Loucy (cell line): ENCODE results near the gene SLC17A7.

Experiments
- H2AFZ ChIP-seq: fragments of 200-600 bp; sonication (generic); 2 replicates; pipeline ENCODE4 v1.6.0; 2016; ENCODE audit warnings: antibody characterized with exemption, mild to moderate bottlenecking, low read length, moderate library complexity
- H3F3A ChIP-seq: fragments of 200-600 bp; 2 replicates; pipeline ENCODE4 v1.6.0; 2016; ENCODE audit warnings: antibody characterized with exemption, low read depth, mild to moderate bottlenecking
- H3K27me3 ChIP-seq: fragments of 200-600 bp; sonication (generic); 2 replicates; pipeline ENCODE4 v1.6.1; 2014; ENCODE audit warnings: low read length, mild to moderate bottlenecking; ENCODE audit not compliant: insufficient read depth, poor library complexity, severe bottlenecking
- H3K36me3 ChIP-seq: fragments of 200-600 bp; sonication (generic); 2 replicates; pipeline ENCODE4 v1.6.1; 2016; ENCODE audit warnings: low read length; ENCODE audit not compliant: insufficient read depth
- H3K4me1 ChIP-seq: fragments of 200-600 bp; sonication (generic); 2 replicates; pipeline ENCODE4 v1.5.1; 2014; ENCODE audit warnings: low read length, mild to moderate bottlenecking; ENCODE audit not compliant: insufficient read depth, poor library complexity, severe bottlenecking
- H3K4me2 ChIP-seq: fragments of 200-600 bp; sonication (generic); 2 replicates; pipeline ENCODE4 v1.6.0; 2014; ENCODE audit warnings: antibody characterized with exemption, low read length, low read depth, mild to moderate bottlenecking; ENCODE audit not compliant: poor library complexity, severe bottlenecking
- H3K4me3 ChIP-seq: fragments of 200-600 bp; sonication (generic); 2 replicates; pipeline ENCODE4 v1.5.1; 2014; ENCODE audit warnings: low read length, mild to moderate bottlenecking, mixed read lengths; ENCODE audit not compliant: poor library complexity, severe bottlenecking
- H3K79me2 ChIP-seq: fragments of 200-600 bp; sonication (generic); 2 replicates; pipeline ENCODE4 v1.6.1; 2014; ENCODE audit warnings: low read length; ENCODE audit not compliant: insufficient read depth
- H3K9ac ChIP-seq: fragments of 200-600 bp; sonication (generic); 2 replicates; pipeline ENCODE4 v1.6.0; 2014; ENCODE audit warnings: mild to moderate bottlenecking, low read depth, low read length, moderate library complexity; ENCODE audit not compliant: poor library complexity, severe bottlenecking
- H3K9me2 ChIP-seq: fragments of 200-600 bp; sonication (generic); replicated peaks from 2 replicates; pipeline ENCODE4 v1.6.1; 2016; ENCODE audit warnings: low read depth, low read length, mixed read lengths
- H3K9me3 ChIP-seq: fragments of 200-600 bp; sonication (generic); 2 replicates; pipeline ENCODE4 v1.6.1; 2014; ENCODE audit warnings: mild to moderate bottlenecking, antibody characterized with exemption, low read length, low read depth; ENCODE audit not compliant: insufficient read depth
- H4K20me1 ChIP-seq: fragments of 200-600 bp; sonication (generic); 2 replicates; pipeline ENCODE4 v1.6.0; 2014; ENCODE audit warnings: antibody characterized with exemption, low read length, mild to moderate bottlenecking; ENCODE audit not compliant: insufficient read depth, poor library complexity, severe bottlenecking
- EZH2phosphoT487 ChIP-seq: fragments of 200-600 bp; IDR thresholded peaks from 2 replicates; pipeline ENCODE4 v1.6.1; 2018; ENCODE audit warnings: antibody characterized with exemption, mild to moderate bottlenecking, moderate library complexity, borderline replicate concordance
- TF ChIP-seq, protein P1 (sequence below): fragments of 200-600 bp; sonication (generic); conservative IDR thresholded peaks from 2 replicates; pipeline ENCODE4 v1.5.1; 2014; ENCODE audit warnings: mild to moderate bottlenecking, antibody characterized with exemption, low read length

Gene SLC17A7

GRCh38 chr19:49418511-49418910 lies 22.8 kb downstream of the SLC17A7 start:
- Histone ChIP-seq H3K4me2 (peak overlapping the region; percentile 31), H3K4me1 (peaks cover 56% of the 10 kb centered on the region), H3K79me2 (no peaks in the 10 kb centered on the region), H4K20me1 (no peaks in the 10 kb centered on the region), H3K9me2 (no peaks in the 10 kb centered on the region), H2AFZ (no peak overlapping the region), H3F3A (no peaks in the 10 kb centered on the region), H3K36me3 (no peaks in the 10 kb centered on the region), H3K4me3 (no peak overlapping the region), H3K27me3 (no peaks in the 10 kb centered on the region), H3K9me3 (no peaks in the 10 kb centered on the region), H3K9ac (peak overlapping the region; percentile 50)
- TF ChIP-seq, protein P1, sequence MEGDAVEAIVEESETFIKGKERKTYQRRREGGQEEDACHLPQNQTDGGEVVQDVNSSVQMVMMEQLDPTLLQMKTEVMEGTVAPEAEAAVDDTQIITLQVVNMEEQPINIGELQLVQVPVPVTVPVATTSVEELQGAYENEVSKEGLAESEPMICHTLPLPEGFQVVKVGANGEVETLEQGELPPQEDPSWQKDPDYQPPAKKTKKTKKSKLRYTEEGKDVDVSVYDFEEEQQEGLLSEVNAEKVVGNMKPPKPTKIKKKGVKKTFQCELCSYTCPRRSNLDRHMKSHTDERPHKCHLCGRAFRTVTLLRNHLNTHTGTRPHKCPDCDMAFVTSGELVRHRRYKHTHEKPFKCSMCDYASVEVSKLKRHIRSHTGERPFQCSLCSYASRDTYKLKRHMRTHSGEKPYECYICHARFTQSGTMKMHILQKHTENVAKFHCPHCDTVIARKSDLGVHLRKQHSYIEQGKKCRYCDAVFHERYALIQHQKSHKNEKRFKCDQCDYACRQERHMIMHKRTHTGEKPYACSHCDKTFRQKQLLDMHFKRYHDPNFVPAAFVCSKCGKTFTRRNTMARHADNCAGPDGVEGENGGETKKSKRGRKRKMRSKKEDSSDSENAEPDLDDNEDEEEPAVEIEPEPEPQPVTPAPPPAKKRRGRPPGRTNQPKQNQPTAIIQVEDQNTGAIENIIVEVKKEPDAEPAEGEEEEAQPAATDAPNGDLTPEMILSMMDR, result no peak
- TF ChIP-seq EZH2phosphoT487, result no peak

- H3K4me2 ChIP-seq, result peak overlapping the region; percentile 31
- no peaks in the 10 kb centered on the region for H3K79me2 ChIP-seq
- H2AFZ ChIP-seq, result no peak overlapping the region
- H3F3A ChIP-seq, result no peaks in the 10 kb centered on the region
- no peaks in the 10 kb centered on the region for H3K9me3 ChIP-seq
- TF ChIP-seq EZH2phosphoT487, result no peak
- TF ChIP-seq, protein P1, result no peak
- H3K36me3 ChIP-seq, result no peaks in the 10 kb centered on the region
- no peaks in the 10 kb centered on the region for H3K9me2 ChIP-seq
- no peaks in the 10 kb centered on the region for H3K27me3 ChIP-seq
- peak overlapping the region; percentile 50 for H3K9ac ChIP-seq
- H3K4me3 ChIP-seq, result no peak overlapping the region
- H4K20me1 ChIP-seq, result no peaks in the 10 kb centered on the region
- H3K4me1 ChIP-seq, result peaks cover 62% of the 10 kb centered on the region
Measured at GRCh38 chr19:49417088-49417487, 24.2 kb downstream of the SLC17A7 start.

DNA sequence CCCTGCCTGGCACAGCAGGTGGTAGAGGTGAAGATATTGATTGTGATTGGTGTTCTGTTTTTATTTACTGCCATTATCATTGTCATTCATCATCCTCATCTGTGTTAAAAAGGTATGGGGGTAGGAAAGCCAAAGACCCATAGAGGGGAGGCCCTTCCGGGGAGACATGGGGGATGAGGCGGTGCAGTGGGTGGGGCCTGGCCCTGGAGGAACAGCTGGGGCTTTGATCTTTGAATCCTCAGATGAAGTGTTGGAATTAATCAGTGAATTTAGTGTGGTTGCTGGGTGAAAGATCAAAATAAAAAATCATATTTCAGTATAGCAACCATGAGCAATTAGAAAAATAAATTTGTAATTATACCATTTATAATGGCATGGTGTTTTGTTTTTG lies 25.5 kb downstream of the SLC17A7 start:
- Histone ChIP-seq H3K9ac (peak overlapping the region; percentile 46), H3F3A (no peaks in the 10 kb centered on the region), H3K36me3 (no peaks in the 10 kb centered on the region), H3K4me1 (peaks cover 73% of the 10 kb centered on the region), H2AFZ (no peak overlapping the region), H3K4me2 (peak overlapping the region; percentile 20), H3K9me2 (no peaks in the 10 kb centered on the region), H3K4me3 (no peak overlapping the region), H3K27me3 (no peaks in the 10 kb centered on the region), H3K79me2 (no peaks in the 10 kb centered on the region), H4K20me1 (no peaks in the 10 kb centered on the region), H3K9me3 (no peaks in the 10 kb centered on the region)
- TF ChIP-seq, protein P1, result no peak
- no peak for TF ChIP-seq EZH2phosphoT487
